ENCODE data around the gene KCNS1.
A peak's percentile ranks its signal among the peaks of the same experiment; 100 is the strongest.

The KCNS1 gene

DNA sequence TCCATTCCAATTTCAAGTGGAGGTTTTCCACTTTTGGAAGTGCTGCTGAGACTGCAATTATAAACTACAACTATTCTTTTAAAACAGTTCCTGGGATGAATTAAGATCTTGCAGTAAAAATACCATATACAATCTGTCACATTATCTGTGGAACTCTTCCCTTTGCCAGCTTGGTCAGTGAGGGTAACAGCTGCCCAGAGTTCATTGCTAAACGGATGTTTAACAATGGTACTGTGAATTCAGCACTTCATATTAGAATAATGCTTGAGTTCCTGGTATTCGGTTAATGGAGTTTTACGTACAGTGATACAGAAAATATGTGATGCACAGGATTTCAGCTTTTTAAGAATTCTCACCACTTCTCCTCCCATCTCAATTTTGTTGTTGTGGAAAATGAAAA is 51.5 kb downstream of the KCNS1 start:
- no peak for DNase-seq

- DNase-seq, result no peak
Observed at GRCh38 chr20:45047581-45048119, 53.3 kb downstream of the KCNS1 start.

- no peak for DNase-seq
Observed at GRCh38 chr20:45044601-45045000, 56.3 kb downstream of the KCNS1 start.

- peak in 4 of 5 donors; percentile 5 to 70 (median 32) for DNase-seq
Observed at GRCh38 chr20:45044084-45044573, 56.8 kb downstream of the KCNS1 start.

- DNase-seq, result no peak
Observed at GRCh38 chr20:45042978-45043377, 57.9 kb downstream of the KCNS1 start.
